ENCODE data around the gene MEIS2.

MEIS2 gene

DNA sequence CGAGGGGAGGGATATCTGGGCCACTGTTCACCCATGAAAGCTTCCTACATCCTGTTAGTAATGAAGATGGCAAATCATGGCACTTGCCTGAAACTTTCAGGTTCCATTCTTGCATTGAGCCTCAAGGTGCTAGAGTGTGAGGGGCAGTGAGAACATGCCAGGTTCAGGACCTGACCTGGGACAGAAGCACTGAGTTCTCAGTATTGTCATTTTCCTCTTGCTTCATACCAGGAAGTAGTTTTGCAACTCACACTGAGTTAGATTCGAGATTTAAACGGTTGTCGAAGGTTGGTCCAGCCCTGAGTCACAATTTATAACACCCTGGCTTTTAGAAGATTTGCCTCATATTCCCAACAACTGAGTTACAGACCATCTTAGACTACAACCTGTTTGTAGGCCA is 11.8 kb upstream of the MEIS2 start:
- DNase-seq, result no peak

DNA sequence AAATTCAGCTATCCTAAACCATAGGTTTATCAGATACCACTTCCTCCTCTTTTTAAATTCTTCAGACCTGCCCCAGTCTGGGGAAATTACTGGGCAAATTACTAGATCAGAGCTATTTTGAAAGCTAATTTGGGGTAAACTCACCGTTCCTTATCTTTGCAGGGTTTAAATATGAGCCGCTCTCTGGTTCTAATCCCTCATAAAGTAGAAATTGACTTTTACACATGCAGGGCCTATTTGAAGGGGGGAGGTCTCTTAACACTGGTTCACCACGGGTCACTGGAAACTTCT is 11.0 kb upstream of the MEIS2 start:
- DNase-seq, result no peak

DNA sequence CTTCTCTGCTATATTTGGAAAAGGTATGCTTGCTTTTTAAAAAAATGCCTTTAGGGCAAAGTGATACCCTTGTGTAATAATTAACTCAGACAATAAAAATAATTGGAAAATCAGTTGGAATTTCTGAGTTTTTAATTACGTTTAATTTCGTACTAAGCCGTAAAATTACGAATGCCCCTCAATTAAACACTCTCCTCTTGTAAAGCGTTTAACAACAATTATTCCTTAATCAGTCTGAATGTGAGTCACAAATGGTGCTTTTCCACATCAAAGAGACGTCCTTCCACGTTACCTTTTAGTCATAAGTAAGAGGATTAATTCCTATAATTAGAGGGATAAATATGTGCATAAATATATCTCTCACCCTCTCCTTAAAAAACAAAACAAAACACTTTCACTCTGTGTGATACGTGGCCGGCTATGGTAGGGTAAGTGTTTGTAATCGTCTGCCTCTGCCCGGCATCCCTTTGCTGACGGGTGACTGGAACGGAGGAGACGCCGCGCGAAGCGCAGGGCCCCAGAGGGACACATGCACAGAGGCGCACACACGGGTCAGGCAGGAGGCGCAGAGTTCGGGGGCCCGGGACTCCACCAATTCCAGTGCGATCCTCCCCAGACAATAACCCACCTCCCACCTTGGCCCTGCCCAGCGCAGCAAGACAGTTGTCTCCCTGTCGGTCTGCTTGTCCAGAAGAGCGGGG is 9.7 kb upstream of the MEIS2 start:
- no peak for DNase-seq

DNA sequence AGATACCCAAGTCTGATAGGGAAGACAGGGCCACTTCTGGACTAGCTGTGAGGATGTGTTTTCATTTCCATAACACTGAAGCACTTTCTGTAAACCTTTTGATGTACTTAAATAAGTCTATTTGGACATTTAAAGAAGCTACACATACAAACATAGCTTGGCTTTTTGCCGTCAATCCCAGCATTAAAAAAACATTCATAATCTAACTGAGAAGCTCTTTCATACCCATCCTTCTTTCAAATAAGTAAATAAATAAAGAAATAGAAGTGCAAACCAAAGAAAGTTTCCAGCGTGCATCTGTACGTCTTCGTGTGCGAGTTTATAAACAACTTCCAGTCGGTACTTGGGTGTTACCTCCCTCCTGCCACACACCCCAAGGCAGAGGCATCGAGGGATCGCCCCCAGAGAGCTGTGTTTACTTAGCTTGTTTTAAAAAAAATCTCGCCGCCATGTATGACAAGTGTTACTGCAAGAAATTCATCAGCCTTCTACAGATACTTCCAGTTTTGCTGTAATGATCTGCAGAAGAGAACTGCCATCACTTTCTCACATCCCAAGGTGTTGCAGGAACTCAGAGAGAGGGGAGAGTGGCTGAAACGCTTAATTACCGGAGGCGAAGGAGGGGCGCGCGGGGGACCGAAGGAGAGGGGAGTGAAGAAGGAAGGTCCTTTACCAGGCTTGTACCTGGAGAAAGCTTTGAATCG is 9.0 kb upstream of the MEIS2 start:
- no peak for DNase-seq

DNA sequence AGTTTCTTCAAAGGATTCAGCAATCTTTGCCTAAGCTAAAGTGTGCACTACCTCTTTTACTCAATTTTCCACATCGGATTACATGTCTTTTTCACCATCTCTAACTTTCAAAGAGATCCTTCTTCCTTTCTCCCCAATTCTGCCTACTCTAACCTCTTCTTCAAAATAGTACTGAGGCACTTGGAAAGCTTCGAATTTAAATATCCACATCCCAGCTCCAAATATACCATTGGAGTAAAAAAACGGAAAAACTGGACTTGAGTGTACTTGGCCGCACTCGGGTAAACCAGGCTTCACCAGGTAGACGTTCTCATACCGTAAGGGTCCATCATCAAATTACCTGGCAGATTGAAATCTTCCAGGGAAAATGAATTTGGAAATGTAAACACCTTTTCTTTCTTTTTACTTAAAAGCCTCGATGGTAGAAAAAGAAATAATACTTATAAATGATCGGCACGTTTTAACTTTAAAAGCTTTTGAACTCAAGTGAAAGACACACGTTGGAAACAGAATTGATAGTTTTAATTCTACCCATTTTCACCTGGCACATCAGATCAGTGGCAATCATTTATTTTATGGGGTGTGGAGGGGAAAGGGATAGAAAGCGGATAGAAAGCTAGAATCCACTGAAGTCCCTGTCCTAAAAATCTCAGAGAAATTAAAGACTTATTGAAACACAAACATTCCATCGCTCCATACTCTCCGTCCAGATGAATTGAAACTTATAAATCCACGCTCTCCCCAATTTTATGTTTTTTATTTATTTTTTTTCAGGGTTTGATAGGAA is 8.2 kb upstream of the MEIS2 start:
- DNase-seq, result no peak

DNA sequence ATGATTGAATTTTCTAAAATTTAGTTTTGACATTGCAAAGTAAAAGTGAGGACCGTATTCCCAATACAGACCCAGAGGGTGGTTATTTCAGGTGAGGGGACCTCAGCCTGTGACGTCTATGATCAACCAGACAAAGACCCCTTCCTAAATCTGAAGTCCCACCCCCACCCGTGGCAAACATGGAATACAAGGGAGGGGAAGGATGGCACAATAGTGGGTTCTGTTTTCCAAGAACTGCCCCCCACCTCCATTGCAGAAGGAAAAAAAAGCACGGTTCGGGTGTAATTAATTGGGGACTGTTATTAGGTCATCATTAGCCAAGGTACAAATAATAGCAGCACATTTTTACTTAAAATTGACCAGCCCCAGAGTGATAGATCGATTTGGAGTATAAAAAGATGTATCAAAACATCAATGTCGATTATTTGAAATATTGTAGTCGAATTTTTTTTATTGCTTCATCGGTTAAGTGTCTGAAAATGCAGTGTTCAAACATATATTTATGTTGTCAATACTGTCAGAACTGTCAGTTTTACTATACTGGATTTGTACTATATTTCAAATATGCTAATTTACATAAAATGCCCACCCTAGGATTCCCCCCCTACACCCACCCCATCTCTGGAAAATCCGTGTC is 7.5 kb upstream of the MEIS2 start:
- no peak for DNase-seq

DNA sequence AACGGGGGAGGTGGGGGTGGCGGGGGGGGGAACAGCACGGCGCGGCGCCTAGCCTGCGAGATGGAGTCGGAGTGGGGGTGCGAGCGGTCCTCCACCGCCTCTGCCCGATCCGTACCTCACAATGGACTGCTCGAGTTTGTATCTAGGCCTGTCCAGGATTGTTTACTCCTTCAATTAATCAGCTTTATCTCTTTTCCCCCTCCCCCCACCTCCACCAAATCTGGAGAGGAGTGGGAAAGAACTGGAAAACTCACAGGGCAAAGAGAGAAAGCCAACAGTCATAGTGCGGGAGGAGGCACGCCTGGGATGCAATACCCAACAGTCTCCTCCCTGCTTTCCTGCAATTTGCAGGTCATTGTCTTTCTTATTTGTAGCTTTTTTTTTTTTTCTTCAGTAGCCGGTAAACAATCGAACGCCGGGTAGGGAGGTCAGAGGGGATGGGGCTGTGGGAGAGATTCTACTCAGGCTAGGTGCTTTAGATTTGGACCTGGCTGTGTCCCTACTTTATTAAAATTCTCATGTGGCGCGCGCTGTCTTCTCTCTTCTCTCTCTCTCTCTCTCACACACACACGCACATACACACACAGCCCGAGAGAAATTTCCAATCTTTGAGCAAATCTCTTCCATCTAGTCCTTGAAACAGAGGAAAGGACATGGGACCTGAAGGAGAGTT is 6.9 kb upstream of the MEIS2 start:
- DNase-seq, result no peak

DNA sequence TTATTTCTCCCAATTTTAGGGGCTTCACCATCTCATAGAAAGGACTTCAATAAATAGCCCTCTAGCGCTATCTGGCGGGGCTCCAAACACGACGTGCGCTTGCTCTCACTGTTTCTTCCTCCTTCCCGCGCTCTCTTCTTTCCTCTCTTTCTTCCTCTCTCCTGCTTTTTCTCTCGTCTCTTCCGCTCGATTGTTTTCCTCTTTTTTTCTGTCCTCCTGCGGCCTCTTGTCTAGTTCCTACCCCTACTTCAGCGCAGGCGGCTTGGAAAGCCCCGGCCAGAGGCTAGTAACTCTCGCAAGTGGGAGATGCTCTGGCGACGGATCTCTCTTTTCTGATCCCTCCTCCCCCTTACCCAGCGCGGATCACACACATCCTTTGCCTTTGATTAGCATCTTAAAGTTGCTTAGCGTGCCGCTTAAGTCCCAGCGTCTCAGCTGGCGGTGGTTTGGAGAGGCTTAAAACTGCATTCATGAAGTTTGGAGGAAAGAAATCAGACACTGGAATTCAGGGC is 6.2 kb upstream of the MEIS2 start:
- peak in 1 of 4 experiments; percentile 18 for DNase-seq

DNA sequence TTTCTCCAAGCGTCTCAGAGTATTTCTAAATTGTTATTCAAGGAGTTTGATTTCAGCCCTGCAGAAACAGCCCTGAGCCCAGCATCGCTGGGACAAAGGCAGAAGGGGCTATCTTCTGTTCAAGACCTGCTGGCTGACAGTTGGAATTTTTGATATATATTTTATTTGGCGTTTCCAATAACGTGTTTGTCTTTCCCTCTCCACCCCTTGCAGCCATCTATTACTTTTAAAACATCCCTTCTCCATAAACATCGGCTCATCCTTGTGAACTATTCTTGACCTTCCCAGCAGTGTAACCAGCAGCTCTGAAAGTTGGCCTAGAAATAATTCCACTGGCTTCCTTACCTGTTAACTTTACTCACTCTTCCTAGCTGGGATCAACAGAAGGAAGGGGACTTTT is 5.5 kb upstream of the MEIS2 start:
- DNase-seq, result no peak

DNA sequence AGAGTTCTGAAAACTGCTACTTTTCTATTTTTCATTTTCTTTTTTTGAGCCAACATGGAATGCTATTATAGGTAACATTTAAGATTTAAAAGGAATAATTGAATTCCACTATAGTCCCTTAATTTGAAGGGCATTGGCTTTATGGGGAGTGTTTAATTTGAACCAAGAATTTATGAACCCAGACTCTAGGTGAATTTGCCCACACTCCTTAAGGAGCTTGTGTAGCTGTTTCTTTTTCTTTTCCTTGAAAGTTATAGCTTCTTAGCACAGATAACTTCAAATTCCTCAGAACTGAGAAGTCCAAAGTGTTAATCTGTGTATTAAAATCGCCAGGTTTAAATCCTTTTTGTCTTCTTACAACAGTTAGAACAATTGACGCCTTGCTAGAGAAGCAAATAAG is 4.7 kb upstream of the MEIS2 start:
- DNase-seq, result no peak

DNA sequence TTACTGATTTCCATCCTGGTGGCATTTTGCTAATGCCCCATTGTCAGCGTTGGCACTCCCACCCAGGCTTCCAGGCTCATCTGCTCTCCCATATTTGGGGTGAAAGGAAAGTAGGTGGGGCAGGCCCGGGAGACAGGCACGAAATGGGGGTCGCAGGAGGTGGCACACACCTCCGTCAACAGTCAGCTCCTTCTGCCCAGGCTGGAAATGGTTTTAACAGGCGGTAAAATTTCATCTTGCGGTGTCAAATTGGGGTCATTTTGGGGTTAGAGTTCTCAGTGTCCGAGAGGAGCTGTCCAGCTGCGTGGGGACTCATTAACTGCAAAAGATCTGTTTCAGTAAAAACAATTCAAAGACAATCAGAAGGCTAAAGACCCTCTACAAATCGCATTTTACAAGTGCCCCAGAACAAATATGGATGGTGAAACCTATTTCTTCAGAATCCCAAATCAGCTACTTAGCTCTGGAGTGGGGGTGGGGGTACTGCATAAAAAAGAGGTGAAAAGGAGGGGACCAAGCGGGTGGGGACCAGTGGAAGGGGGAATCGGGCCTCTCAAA is 4.2 kb upstream of the MEIS2 start:
- no peak for DNase-seq

DNA sequence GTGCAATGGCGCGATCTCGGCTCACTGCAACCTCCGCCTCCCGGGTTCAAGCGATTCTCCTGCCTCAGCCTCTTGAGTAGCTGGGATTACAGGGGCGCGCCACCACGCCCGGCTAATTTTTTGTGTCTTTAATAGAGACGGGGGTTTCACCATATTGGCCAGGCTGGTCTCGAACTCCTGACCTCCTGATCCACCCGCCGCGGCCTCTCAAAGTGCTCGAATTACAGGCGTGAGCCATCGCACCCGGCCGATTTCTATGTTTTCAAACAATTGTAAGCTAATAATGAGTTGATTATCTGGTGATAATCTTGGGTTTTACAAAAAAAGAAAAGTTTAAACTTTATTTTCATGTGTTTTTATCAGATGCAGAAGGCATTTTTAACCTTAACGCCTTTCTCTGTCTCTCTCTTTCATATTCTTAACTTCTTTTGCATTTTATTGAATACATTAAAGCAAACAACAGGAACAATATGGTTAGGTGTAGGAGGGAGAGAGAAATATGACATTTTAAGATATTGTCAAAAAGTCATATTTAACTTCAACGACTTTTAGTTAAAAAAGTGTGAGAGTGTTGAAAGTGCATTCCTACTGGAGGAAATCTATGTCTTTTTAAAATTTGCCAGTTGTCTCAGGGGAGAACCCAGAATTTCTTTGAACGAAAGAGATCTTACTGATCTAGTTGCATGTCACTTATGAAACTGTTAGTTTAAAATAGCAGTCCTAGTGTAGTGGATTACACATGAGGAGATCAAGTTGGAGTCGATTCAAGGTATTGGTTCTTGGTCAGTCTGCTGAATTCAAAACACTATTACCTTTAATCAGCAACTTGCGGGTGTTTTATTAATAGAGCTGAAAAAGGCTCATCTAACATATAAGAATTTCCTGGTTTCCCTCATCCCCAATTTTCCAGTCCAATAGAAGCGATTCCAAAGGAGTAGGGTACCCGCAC is 3.4 kb upstream of the MEIS2 start:
- DNase-seq, result no peak

DNA sequence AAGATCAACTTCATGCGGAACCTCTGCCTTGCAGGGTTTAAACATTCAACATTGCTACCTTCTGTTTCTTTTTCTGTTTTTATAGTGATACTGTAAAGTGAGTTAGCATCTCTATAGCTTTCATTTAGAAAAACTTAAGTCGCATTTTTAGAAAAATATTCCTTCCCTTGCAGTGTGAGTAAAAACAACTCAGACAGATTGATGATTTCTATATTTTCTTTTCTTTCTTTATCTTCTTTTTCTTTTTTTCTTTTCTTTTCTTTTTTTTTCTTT is 2.8 kb upstream of the MEIS2 start:
- DNase-seq, result no peak

DNA sequence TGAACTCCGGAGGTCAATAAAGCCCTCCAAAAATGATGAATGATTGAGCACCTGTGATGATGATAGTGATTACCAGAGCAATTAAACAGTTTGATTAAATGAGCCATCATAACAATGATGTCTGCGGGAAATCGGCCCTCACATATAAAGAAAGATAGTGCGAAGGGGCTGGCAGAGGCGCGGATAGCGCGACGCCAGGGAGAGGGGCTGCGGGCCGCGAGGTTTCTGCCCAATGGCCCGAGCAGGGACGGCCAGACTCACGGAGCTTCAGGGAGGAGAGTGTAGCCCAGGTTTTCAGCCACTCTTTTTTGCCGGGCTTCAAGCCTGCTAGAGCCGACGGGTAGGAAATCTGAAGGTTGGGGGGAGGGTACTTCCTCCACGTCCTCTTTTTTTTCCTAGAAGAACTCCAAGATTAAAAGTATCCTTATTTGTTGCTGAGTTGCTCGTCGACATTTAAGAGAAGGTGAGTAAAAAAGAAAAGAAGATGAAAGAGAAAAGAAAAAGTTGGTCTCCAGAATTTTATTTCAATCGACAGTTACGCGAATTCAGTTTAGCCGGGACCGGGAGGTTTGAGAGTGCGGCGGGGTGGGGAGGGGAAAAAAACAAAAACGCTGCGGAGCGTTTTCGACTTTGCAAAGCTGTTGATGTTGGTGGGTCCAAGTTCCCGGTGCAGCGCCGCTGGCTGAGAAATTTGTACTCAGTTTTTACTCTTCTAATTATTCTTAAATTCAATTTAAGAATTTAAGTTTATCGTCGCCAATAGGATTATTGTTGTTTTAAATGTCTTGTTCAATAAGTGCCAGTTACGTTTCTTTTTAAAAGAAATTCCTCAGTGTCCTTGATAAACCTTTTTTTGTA is 2.2 kb upstream of the MEIS2 start:
- DNase-seq, result no peak

DNA sequence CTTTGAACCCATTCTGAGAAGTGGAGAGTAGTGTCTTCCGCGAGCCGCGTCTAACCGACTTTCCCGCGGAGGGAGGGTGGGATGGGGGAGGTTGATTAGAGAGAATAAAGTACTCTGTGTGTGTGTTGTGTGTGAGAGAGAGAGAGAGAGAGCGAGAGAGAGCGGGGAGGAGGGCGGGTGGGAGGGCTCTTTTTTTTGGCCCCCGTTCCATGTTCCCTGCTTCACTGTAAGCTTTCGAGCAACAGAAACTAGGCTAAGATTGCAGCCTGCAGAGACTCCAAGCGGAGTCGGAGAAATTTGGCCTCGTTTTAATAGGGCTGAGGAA is 1.6 kb upstream of the MEIS2 start:
- no peak for DNase-seq

DNA sequence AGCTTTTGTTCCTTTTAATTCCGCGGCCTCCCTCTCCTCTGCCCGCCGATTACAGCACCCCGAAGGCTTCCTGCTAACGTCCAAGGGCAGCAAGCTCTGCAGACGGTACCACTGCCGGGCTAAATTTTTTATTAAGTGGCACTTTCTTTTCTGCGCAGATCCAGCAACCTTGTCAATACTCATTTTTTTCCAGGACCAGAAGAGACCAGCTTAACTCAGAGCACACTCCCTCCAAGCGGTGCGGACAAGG is 542 bp upstream of the MEIS2 start:
- peak in 3 of 4 experiments; percentile 17 to 34 (median 33) for DNase-seq

DNA sequence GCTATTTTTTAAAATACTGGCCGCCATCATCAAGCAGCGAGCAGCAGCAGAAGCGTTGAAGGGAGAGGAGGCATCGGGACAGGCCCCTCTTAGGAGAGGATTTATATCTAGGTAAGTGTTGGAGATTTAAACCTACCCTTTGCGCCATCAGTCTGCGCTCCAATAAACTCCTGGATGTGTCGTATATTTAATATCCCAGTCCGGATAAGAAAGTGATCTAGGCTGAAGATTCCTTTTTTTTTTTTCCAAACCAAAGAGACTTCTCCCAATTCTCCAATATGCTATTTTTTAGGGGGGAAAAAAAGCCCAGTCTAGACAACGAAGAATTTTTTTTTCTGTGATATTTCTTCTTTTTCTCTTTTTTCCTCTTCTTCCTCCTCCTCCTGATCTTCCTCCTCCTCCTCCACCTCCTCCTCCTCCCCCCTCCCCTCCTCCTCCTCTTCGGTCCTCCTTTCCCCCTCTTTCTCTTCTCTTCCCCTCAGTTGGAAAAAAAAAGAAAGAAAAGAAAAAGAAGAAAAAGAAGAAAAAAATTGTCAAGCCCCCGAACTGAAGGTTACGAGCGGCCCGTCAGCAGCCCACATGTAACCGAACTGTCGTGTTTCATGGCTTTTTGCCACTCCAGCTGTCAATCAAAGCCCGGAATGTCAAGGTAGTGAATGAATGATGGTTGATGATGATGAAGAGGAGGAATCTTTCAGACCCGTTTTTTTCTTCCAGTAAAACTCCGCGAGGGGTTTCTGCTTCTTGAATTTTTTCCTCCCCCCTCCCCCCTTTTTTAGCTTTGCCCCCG is 835 bp downstream of the MEIS2 start:
- DNase-seq, result peak in 1 of 4 experiments; percentile 10

DNA sequence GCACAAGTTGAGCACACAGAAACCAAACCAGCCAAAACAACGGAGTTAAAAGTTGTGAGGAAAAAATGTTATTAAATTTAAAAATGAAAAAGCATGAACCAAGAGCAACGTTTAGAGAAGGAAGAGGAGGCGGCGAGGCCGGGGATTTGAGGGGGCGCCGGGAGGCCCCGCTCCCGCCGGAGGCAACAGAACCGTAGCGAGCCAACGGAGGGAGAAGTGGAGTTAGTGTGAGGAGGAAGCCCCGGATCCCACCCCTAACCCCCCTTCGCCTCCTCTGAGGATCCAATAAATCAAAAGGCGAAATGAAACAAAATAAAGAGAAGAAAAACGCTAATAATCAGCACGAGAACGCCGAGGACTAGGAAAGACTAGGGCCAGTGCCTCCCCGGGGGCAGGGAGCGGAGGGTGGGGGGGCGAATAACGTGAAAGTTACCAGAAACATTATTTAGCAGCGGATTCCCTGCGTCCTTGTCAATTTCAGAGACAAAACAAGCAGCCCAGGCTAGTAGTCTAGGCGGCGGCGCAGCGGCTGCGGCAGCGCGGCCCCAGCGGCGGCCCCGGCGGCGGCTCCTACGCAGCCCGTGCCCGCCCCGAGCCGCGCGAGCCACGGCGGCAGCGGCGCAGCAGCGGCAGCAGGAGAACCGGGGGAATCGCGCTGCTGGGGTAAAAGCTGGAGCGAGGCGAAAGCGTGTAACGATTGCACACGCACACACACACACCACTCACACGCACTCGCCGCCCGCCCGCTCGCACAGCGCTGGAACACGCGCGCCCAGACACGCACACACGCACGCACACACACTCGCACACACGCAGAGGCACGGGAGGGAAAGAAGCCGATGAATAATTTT is 1.7 kb downstream of the MEIS2 start:
- peak; percentile 15 to 62 (median 40) for DNase-seq

All from suppressor macrophage (primary cell).